Right atrium auricular region (tissue), 2 donors: ENCODE results near the gene TRANK1. TPM values are rescaled to one million over a fixed set of nuclear protein-coding genes. Genes with fewer than 3 reads are reported as not detected.

Experiments
- DNase-seq: peaks from one replicate; pipeline ENCODE4 v3.0.0-alpha.2; 2019; ENCODE audit warnings: low spot score
- H3K27ac ChIP-seq, 2 donors: fragments of 200-600 bp; sonication (generic); 1 replicate in 1 of 2; 2 replicates in 1 of 2; pipeline ENCODE4 v1.5.1; 2016 to 2019
- H3K27me3 ChIP-seq, 2 donors: fragments of 200-600 bp; sonication (generic); one replicate each; pipeline versions ENCODE4 v1.5.1 to v1.6.0; 2017 to 2019
- H3K36me3 ChIP-seq: fragments of 200-600 bp; sonication (generic); one replicate; pipeline ENCODE4 v1.5.1; 2016
- H3K4me1 ChIP-seq, 2 donors: fragments of 200-600 bp; sonication (generic); one replicate each; pipeline versions ENCODE4 v1.5.1 to v1.6.0; 2017 to 2019
- H3K4me3 ChIP-seq, 2 donors: fragments of 200-600 bp; sonication (generic); 1 replicate in 1 of 2; 2 replicates in 1 of 2; pipeline ENCODE4 v1.5.1; 2017 to 2019; ENCODE audit warnings: mild to moderate bottlenecking in 1 of 2, moderate library complexity in 1 of 2
- H3K9me3 ChIP-seq, 2 donors: fragments of 200-600 bp; sonication (generic); one replicate each; pipeline ENCODE4 v1.5.1; 2019
- CTCF ChIP-seq, 2 donors: fragments of 200-600 bp; sonication (generic); IDR thresholded peaks; one replicate each; pipeline ENCODE4 v1.5.1; 2019; ENCODE audit warnings: antibody characterized with exemption in 2 of 2
- total RNA-seq, 2 donors: library from RNA; depleted of rRNA; stranded (reverse); fragments of >200 nt; gene quantifications; one replicate each; pipeline ENCODE4 v1.1.0, GENCODE V29; 2016

Gene TRANK1
- 10 to 100 TPM in 1 of 2 donors, 1 to 10 TPM in 1; 5.7 to 10.3 TPM for total RNA-seq

- Histone ChIP-seq H3K4me3 (peak within 1 kb of the TSS; percentile 71 to 79), H3K4me1 (peaks cover 0 to 14% of the 10 kb centered on the region in 2 donors), H3K27ac (peak within 1 kb of the TSS; percentile 70 to 76), H3K9me3 (peaks cover 0 to 12% of the 10 kb centered on the region in 2 donors), H3K27me3 (no peaks in the 10 kb centered on the region), H3K36me3 (no peaks in the 10 kb centered on the region)
- TF ChIP-seq CTCF (IDR thresholded peaks at IDR 0.05): no peak
- DNase-seq: peak; percentile 80
Measured at GRCh38 chr3:36944641-36945270, at the start of gene TRANK1. TRANK1 (minus strand) TSS chr3:36945054; CDS start chr3:36944809, 245 bp downstream.

GRCh38 chr3:36993326-36994283 is 48.8 kb upstream of the TRANK1 start, which contains the start of gene MLH1:
MLH1 (plus strand) TSS chr3:36993518; CDS start chr3:36993548, 30 bp downstream.
- peaks cover 0 to 49% of the 10 kb centered on the region in 2 donors for H3K4me1 ChIP-seq
- peak within 1 kb of the TSS; percentile 98 to 99 for H3K27ac ChIP-seq
- DNase-seq: peak; percentile 100
- H3K4me3 ChIP-seq: peak within 1 kb of the TSS; percentile 67 to 76
- H3K9me3 ChIP-seq: no peaks in the 10 kb centered on the region
- H3K36me3 ChIP-seq: peaks cover 28% of the 10 kb centered on the region
- TF ChIP-seq CTCF (IDR thresholded peaks at IDR 0.05): no peak
- no peaks in the 10 kb centered on the region for H3K27me3 ChIP-seq

GRCh38 chr3:36992806-36993325 is 48.0 kb upstream of the TRANK1 start, which contains the start of gene EPM2AIP1:
EPM2AIP1 (minus strand) TSS chr3:36993131; CDS start chr3:36993077, 54 bp downstream.
- TF ChIP-seq CTCF (IDR thresholded peaks at IDR 0.05): peak in 1 of 2 donors; percentile 49
- Histone ChIP-seq H3K4me1 (peaks cover 0 to 57% of the 10 kb centered on the region in 2 donors), H3K36me3 (peaks cover 21% of the 10 kb centered on the region), H3K9me3 (no peaks in the 10 kb centered on the region), H3K27me3 (no peaks in the 10 kb centered on the region), H3K27ac (peak within 1 kb of the TSS; percentile 98 to 99), H3K4me3 (peak within 1 kb of the TSS; percentile 67 to 76)
- DNase-seq: no peak

GRCh38 chr3:36991923-36992805 is 47.3 kb upstream of the TRANK1 start:
- H3K27ac ChIP-seq: peak overlapping the region; percentile 98 to 99
- no peak for DNase-seq
- H3K4me1 ChIP-seq: peaks cover 0 to 60% of the 10 kb centered on the region in 2 donors
- H3K9me3 ChIP-seq: no peaks in the 10 kb centered on the region
- H3K36me3 ChIP-seq: peaks cover 18% of the 10 kb centered on the region
- no peaks in the 10 kb centered on the region for H3K27me3 ChIP-seq
- TF ChIP-seq CTCF (IDR thresholded peaks at IDR 0.05): no peak
- peak overlapping the region; percentile 67 to 76 for H3K4me3 ChIP-seq

- no peaks in the 10 kb centered on the region for H3K9me3 ChIP-seq
- no peak for DNase-seq
- H3K4me1 ChIP-seq: peaks cover 0 to 60% of the 10 kb centered on the region in 2 donors
- no peak for TF ChIP-seq CTCF (IDR thresholded peaks at IDR 0.05)
- H3K36me3 ChIP-seq: peaks cover 22% of the 10 kb centered on the region
- peak overlapping the region; percentile 98 to 99 for H3K27ac ChIP-seq
- H3K4me3 ChIP-seq: peak overlapping the region; percentile 67 to 76
- no peaks in the 10 kb centered on the region for H3K27me3 ChIP-seq
Measured at GRCh38 chr3:36991147-36991546, 46.3 kb upstream of the TRANK1 start.
